ENCODE results near the gene SHB. TPM values are rescaled to one million over a fixed set of nuclear protein-coding genes. Genes with fewer than 3 reads are reported as not detected.

Gene SHB
- total RNA-seq, 2 experiments from 2014 or later, result 0.41 to 1.0 TPM

DNA sequence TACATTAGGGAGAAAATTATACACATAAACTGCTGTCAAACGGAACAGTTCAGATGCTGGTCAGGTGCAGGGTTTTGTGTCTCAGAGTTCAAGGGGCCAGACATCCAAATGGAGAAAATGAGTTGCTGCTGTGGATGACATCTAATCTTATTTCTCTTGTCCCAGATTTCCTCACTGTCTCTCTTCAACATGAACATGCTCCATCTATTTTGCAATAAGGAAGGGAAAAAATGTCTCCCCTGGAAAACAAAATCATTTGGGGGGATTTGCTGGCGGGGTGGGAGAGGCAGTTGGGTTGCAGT, 51.2 kb downstream of the SHB start:
- CTCF ChIA-PET (ENCODE audit: unreplicated experiment), result no interaction called here
- no peak for TF ChIP-seq EZH2phosphoT487 (IDR thresholded peaks at IDR 0.05; ENCODE audit: borderline replicate concordance, low read depth, low read length)
- TF ChIP-seq, protein P1, sequence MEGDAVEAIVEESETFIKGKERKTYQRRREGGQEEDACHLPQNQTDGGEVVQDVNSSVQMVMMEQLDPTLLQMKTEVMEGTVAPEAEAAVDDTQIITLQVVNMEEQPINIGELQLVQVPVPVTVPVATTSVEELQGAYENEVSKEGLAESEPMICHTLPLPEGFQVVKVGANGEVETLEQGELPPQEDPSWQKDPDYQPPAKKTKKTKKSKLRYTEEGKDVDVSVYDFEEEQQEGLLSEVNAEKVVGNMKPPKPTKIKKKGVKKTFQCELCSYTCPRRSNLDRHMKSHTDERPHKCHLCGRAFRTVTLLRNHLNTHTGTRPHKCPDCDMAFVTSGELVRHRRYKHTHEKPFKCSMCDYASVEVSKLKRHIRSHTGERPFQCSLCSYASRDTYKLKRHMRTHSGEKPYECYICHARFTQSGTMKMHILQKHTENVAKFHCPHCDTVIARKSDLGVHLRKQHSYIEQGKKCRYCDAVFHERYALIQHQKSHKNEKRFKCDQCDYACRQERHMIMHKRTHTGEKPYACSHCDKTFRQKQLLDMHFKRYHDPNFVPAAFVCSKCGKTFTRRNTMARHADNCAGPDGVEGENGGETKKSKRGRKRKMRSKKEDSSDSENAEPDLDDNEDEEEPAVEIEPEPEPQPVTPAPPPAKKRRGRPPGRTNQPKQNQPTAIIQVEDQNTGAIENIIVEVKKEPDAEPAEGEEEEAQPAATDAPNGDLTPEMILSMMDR (conservative IDR thresholded peaks at IDR 0.05; ENCODE audit: low read length), result no peak
- H3K9me2 ChIP-seq (ENCODE audit: insufficient read depth, low read length), result no peaks in the 10 kb centered on the region
- H2AFZ ChIP-seq (ENCODE audit: low read length), result no peak overlapping the region
- no peaks in the 10 kb centered on the region for H3K9me3 ChIP-seq (ENCODE audit: low read length)
- H3K27ac ChIP-seq (ENCODE audit: low read depth, low read length, poor library complexity, severe bottlenecking), result no peak overlapping the region
- H3K4me2 ChIP-seq (ENCODE audit: low read length), result no peak overlapping the region
- intact Hi-C loops (cut with micrococcal nuclease; ENCODE audit: unreplicated experiment), result no loop called here
- H4K20me1 ChIP-seq (ENCODE audit: insufficient read depth, low read length), result no peaks in the 10 kb centered on the region
- no peaks in the 10 kb centered on the region for H3K4me1 ChIP-seq (ENCODE audit: insufficient read depth, low read length, poor library complexity, severe bottlenecking)
- POLR2A ChIA-PET, result no interaction called here
- no peak for DNase-seq (ENCODE audit: low spot score)
- H3K36me3 ChIP-seq (ENCODE audit: insufficient read depth, low read length), result no peaks in the 10 kb centered on the region
- BruUV-seq (replicated peaks), result no TSS peak
- no peaks in the 10 kb centered on the region for H3K79me2 ChIP-seq (ENCODE audit: insufficient read depth, low read depth, low read length)
- H3K4me3 ChIP-seq (ENCODE audit: low read depth, low read length, poor library complexity, severe bottlenecking), result no peak overlapping the region

DNA sequence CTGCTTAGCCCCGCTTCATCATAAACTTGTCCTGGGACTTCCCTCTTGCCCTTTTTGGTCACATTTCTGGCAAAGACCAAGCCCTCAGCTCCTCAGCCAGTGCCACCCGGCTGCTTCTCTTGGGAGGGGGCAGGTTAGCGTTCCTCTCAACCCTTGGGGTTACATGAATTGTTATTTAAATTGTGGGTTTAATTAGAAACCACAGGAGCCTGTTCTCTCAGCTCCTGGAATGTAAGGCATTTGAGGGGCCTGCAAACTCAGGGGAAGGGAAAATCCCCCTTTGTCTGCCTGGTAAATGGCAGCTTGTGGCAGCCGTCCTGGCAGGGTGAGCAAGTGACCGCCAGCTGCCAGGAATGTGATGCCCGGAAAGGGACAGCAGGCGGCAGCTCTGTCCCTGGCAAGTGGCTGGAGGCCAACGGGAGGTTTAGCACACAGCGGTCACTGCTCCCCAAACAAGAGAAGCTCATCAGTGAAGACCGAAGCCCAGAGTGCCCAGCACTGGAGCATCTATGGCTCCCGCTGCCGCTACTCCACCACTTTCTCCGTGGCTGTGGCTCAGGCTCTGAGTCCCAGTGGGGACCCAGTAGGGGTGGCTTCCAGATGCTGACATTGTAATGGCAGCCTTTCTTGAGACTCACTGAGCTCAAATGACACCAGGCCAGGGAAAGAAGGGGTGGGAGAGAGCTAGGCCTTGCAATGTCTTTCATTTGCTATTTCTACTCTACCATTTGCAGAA, 51.7 kb downstream of the SHB start:
- no peaks in the 10 kb centered on the region for H3K9me3 ChIP-seq (ENCODE audit: low read length)

More for the DNA sequence above, 51.7 kb downstream of the SHB start:
- ChIA-PET CTCF (ENCODE audit: unreplicated experiment) (no interaction called here), POLR2A (no interaction called here)
- no peak overlapping the region for H3K27ac ChIP-seq (ENCODE audit: low read depth, low read length, poor library complexity, severe bottlenecking)
- H4K20me1 ChIP-seq (ENCODE audit: insufficient read depth, low read length), result no peaks in the 10 kb centered on the region
- no peaks in the 10 kb centered on the region for H3K36me3 ChIP-seq (ENCODE audit: insufficient read depth, low read length)
- intact Hi-C loops (cut with micrococcal nuclease; ENCODE audit: unreplicated experiment), result no loop called here
- no peaks in the 10 kb centered on the region for H3K4me1 ChIP-seq (ENCODE audit: insufficient read depth, low read length, poor library complexity, severe bottlenecking)
- DNase-seq (ENCODE audit: low spot score), result no peak
- H3K79me2 ChIP-seq (ENCODE audit: insufficient read depth, low read depth, low read length), result no peaks in the 10 kb centered on the region
- H3K9me2 ChIP-seq (ENCODE audit: insufficient read depth, low read length), result no peaks in the 10 kb centered on the region
- no peak overlapping the region for H3K4me2 ChIP-seq (ENCODE audit: low read length)
- TF ChIP-seq, protein P1 (conservative IDR thresholded peaks at IDR 0.05; ENCODE audit: low read length), result no peak
- no peak for TF ChIP-seq EZH2phosphoT487 (IDR thresholded peaks at IDR 0.05; ENCODE audit: borderline replicate concordance, low read depth, low read length)
- no peak overlapping the region for H2AFZ ChIP-seq (ENCODE audit: low read length)
- no TSS peak for BruUV-seq (replicated peaks)
- no peak overlapping the region for H3K4me3 ChIP-seq (ENCODE audit: low read depth, low read length, poor library complexity, severe bottlenecking)
